ENCODE results near the gene F2RL1. TPM values are rescaled to one million over a fixed set of nuclear protein-coding genes. Genes with fewer than 3 reads are reported as not detected.
"Not testable (repeated sequence)": the region's sequence is repeated elsewhere in the genome, so short reads cannot be mapped to it uniquely, and the experiment has no call there.

F2RL1 gene
- total RNA-seq, 6 experiments from 2014 or later = 2.6 to 17.0 (median 11.6) TPM

- no peaks in the 10 kb centered on the region for H3K9me3 ChIP-seq
- DNase-seq (no peak), ATAC-seq (no peak)
- no peaks in the 10 kb centered on the region for H3K27me3 ChIP-seq
- TF ChIP-seq POLR2A (IDR thresholded peaks at IDR 0.05) (no peak), CTCF (IDR thresholded peaks at IDR 0.05) (no peak)
- 72% methylated on average over 3 of the region's 3 CpGs for WGBS (ENCODE audit: insufficient coverage, low coverage, low lambda C conversion rate, missing lambda C conversion rate)
- intact Hi-C loops (cut with DNase I) = no loop called here
- H3K36me3 ChIP-seq = no peaks in the 10 kb centered on the region
- H3K27ac ChIP-seq = no peak overlapping the region
- H3K4me1 ChIP-seq = peaks cover 0 to 11% (median 0%) of the 10 kb centered on the region in 4 donors
- no peak overlapping the region for H3K4me3 ChIP-seq
Observed at GRCh38 chr5:76816110-76816831, 2.6 kb upstream of the F2RL1 start.

DNA sequence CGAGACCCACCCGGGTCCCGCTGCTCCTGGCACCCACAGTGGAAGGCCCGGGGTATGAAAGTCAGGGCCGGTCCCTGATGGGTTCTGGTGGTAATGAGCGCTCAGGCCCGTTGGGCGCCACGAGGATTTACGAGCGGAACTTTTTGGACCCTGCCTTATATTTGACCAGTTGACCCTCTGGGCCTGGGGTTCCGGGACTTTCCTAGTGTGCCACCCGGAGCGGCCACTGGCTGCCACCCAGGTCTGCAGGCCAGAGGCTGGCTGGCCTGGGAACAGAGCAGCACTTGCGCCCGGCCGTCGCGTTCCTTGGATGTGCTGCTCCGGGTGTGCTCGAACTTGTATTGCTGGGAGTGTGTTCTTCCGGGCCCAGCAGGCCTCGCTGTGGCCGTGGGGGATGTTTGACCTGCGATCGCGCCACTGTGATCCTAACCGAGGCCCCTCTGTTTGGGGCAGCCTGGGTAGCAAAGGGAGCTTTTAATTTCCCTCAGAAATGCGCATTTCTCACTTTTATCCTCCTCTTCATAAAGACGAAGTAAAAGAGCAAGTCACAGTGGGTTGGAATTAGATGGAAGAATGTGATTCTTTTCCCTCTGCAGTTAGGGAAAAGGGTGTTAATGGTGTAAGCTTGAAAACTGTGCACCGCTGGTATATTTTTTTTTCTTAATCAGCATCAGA, 1.2 kb downstream of the F2RL1 start:
- ATAC-seq (peak; percentile 41 to 75 (median 58)), DNase-seq (peak; percentile 59 to 78 (median 68))
- H3K4me1 ChIP-seq = peaks cover 0 to 13% (median 2%) of the 10 kb centered on the region in 4 donors
- H3K36me3 ChIP-seq = no peaks in the 10 kb centered on the region
- no peaks in the 10 kb centered on the region for H3K27me3 ChIP-seq
- peak overlapping the region; percentile 6 to 70 (median 61) for H3K27ac ChIP-seq
- no peaks in the 10 kb centered on the region for H3K9me3 ChIP-seq
- 20% methylated on average over 16 of the region's 31 CpGs for WGBS (ENCODE audit: insufficient coverage, low coverage, low lambda C conversion rate, missing lambda C conversion rate)
- TF ChIP-seq CTCF (IDR thresholded peaks at IDR 0.05) (no peak), POLR2A (IDR thresholded peaks at IDR 0.05) (peak; percentile 27)
- intact Hi-C loops (cut with DNase I) = no loop called here
- H3K4me3 ChIP-seq = peak overlapping the region; percentile 68 to 71 (median 69)

GRCh38 chr5:76820526-76820890, 1.7 kb downstream of the F2RL1 start:
- DNase-seq = no peak
- intact Hi-C loops (cut with DNase I) = no loop called here
- Histone ChIP-seq H3K9me3 (no peaks in the 10 kb centered on the region), H3K27ac (peak overlapping the region in 2 of 3 donors; percentile 61 to 70), H3K4me3 (peak overlapping the region; percentile 68 to 71 (median 69)), H3K4me1 (peaks cover 0 to 13% (median 3%) of the 10 kb centered on the region in 4 donors), H3K27me3 (no peaks in the 10 kb centered on the region), H3K36me3 (no peaks in the 10 kb centered on the region)
- WGBS (ENCODE audit: insufficient coverage, low coverage, low lambda C conversion rate, missing lambda C conversion rate) = 38% methylated on average over 2 of the region's 2 CpGs
- peak in 1 of 4 donors; percentile 18 for ATAC-seq
- TF ChIP-seq CTCF (IDR thresholded peaks at IDR 0.05) (no peak), POLR2A (IDR thresholded peaks at IDR 0.05) (no peak)

GRCh38 chr5:76821136-76821535, 2.3 kb downstream of the F2RL1 start:
- Histone ChIP-seq H3K9me3 (no peaks in the 10 kb centered on the region), H3K27ac (no peak overlapping the region), H3K4me3 (no peak overlapping the region), H3K4me1 (peaks cover 0 to 13% (median 6%) of the 10 kb centered on the region in 4 donors), H3K36me3 (no peaks in the 10 kb centered on the region), H3K27me3 (no peaks in the 10 kb centered on the region)
- WGBS (ENCODE audit: insufficient coverage, low coverage, low lambda C conversion rate, missing lambda C conversion rate) = 73% methylated on average over 2 of the region's 4 CpGs
- DNase-seq (no peak), ATAC-seq (no peak)
- TF ChIP-seq CTCF (IDR thresholded peaks at IDR 0.05) = no peak
- TF ChIP-seq POLR2A (IDR thresholded peaks at IDR 0.05) = no peak
- intact Hi-C loops (cut with DNase I) = no loop called here

- Histone ChIP-seq H3K27ac (peak overlapping the region in 1 of 3 donors; percentile 58), H3K4me1 (peaks cover 0 to 18% (median 7%) of the 10 kb centered on the region in 4 donors)
- H3K4me3 ChIP-seq; intact Hi-C loops (cut with DNase I); H3K27me3 ChIP-seq; H3K36me3 ChIP-seq; H3K9me3 ChIP-seq: not testable (repeated sequence)
- 46% methylated on average over 7 of the region's 7 CpGs for WGBS (ENCODE audit: insufficient coverage, low coverage, low lambda C conversion rate, missing lambda C conversion rate)
- peak in 1 of 3 donors; percentile 65 for DNase-seq
- ATAC-seq = peak; percentile 26 to 60 (median 42)
Observed at GRCh38 chr5:76822105-76822731, 3.4 kb downstream of the F2RL1 start.

- peaks cover 0 to 18% (median 1%) of the 10 kb centered on the region in 4 donors for H3K4me1 ChIP-seq
- H3K27me3 ChIP-seq; intact Hi-C loops (cut with DNase I); DNase-seq; H3K27ac ChIP-seq; H3K9me3 ChIP-seq; H3K4me3 ChIP-seq; H3K36me3 ChIP-seq: not testable (repeated sequence)
- peak; percentile 27 to 59 (median 40) for ATAC-seq
Observed at GRCh38 chr5:76826416-76826815, 7.6 kb downstream of the F2RL1 start.
